OCI-LY3 (cell line): ENCODE measurements around the gene TRERF1.

ENCODE experiments used
- CTCF ChIP-seq: fragments of 200-600, 300-600 bp; sonication (generic); IDR thresholded peaks from 2 replicates; pipeline ENCODE4 v1.5.1; 2014; ENCODE audit warnings: antibody characterized with exemption, low read length, low read depth
- EZH2phosphoT487 ChIP-seq: fragments of 200-600 bp; shearing (Covaris generic); IDR thresholded peaks from 2 replicates; pipeline ENCODE4 v1.6.1; 2018; ENCODE audit warnings: antibody characterized with exemption, mixed run types, low read depth

- no peak for TF ChIP-seq CTCF
- no peak for TF ChIP-seq EZH2phosphoT487
Observed at GRCh38 chr6:42390228-42390934, 61.3 kb downstream of the TRERF1 start.
